ENCODE data around the gene TAS1R3.
A peak's percentile ranks its signal among the peaks of the same experiment; 100 is the strongest.

TAS1R3 gene

DNA sequence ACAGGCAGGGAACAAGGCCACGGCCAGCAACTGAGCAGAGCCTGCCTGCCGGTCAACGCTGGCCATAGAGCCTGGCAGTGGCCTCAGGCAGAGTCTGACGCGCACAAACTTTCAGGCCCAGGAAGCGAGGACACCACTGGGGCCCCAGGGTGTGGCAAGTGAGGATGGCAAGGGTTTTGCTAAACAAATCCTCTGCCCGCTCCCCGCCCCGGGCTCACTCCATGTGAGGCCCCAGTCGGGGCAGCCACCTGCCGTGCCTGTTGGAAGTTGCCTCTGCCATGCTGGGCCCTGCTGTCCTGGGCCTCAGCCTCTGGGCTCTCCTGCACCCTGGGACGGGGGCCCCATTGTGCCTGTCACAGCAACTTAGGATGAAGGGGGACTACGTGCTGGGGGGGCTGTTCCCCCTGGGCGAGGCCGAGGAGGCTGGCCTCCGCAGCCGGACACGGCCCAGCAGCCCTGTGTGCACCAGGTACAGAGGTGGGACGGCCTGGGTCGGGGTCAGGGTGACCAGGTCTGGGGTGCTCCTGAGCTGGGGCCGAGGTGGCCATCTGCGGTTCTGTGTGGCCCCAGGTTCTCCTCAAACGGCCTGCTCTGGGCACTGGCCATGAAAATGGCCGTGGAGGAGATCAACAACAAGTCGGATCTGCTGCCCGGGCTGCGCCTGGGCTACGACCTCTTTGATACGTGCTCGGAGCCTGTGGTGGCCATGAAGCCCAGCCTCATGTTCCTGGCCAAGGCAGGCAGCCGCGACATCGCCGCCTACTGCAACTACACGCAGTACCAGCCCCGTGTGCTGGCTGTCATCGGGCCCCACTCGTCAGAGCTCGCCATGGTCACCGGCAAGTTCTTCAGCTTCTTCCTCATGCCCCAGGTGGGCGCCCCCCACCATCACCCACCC is at the start of gene TAS1R3:
Gene TAS1R3 (plus strand): TSS at position 213 of the 898 bp plus-strand sequence. CDS start 66 bp downstream, at position 279.
- peak; percentile 57 for DNase-seq

DNA sequence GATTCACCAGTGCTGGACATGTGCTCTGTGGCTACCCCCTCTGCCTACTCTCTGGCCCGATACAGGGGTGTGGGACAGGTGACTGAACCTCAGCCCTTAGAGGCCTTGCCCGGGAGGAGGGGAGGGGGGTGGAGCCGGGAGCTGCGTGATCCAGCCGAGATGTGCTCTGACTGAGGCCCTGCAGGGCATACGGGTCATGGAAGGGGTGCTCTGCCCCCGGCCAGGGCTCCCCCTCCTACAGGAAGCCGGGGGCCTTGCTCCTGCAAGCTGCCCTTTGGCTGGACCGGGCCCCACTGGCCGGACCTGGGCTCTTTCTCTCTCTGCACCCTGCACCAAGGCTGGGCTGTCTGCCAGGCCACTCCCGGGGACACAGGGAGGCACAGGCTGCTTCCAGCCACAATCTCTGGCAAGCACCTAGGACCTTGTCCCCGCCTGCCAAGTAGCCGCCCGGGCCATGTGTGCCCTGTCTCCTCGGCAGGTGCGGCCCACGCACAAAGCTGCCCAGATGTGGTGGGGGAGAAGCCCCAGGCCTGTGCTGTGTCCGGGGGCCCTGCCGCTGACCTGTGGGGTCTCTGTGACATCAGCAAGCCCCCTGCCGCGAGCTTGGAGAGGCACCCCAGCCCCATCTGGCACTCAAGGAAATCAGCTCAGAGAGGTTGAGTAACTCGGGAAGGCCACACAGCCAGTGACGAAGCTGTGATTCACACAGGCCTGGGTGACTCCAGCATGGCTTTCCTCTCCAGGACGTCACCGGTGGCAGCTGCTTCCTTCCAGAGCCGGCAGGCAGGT is 49.4 kb upstream of the TAS1R3 start:
- DNase-seq = no peak

DNA sequence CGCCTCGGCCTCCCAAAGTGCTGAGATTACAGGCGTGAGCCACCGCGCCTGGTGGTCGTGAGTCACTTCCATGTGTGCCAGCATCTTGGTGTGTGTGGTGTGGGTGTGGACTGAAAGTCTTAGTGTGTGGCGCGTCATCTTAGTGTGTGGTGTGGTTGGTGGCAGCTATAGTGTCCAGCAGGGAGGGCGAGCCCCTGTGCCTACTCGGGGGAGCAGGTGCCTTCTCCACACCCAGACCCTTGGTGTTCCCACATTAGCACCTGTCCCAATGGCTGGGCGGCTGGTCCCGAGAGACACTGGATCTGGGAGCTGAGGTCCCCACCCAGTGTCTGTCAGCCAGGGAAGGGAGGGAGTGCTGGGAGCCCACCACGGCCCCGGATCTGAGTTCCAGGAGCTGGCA is 48.1 kb upstream of the TAS1R3 start:
- no peak for DNase-seq

DNA sequence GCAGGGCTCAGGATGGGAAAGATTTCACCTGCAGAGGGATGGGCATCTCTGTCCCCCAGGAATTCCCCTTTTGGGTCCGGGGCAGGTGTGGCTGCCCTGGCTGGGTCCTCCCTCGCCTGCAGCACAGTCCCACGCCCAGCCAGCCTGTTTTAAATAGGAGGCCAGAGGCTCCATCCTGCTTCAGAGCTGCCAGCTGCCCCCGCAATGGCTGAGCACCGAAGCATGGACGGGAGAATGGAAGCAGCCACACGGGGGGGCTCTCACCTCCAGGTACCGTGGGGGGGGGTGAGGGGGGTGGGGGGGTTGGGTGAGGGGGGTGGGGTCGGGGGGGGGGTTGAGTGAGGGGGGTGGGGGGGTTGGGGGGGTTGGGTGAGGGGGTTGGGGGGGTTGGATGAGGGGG is 47.3 kb upstream of the TAS1R3 start:
- peak; percentile 58 for DNase-seq

DNA sequence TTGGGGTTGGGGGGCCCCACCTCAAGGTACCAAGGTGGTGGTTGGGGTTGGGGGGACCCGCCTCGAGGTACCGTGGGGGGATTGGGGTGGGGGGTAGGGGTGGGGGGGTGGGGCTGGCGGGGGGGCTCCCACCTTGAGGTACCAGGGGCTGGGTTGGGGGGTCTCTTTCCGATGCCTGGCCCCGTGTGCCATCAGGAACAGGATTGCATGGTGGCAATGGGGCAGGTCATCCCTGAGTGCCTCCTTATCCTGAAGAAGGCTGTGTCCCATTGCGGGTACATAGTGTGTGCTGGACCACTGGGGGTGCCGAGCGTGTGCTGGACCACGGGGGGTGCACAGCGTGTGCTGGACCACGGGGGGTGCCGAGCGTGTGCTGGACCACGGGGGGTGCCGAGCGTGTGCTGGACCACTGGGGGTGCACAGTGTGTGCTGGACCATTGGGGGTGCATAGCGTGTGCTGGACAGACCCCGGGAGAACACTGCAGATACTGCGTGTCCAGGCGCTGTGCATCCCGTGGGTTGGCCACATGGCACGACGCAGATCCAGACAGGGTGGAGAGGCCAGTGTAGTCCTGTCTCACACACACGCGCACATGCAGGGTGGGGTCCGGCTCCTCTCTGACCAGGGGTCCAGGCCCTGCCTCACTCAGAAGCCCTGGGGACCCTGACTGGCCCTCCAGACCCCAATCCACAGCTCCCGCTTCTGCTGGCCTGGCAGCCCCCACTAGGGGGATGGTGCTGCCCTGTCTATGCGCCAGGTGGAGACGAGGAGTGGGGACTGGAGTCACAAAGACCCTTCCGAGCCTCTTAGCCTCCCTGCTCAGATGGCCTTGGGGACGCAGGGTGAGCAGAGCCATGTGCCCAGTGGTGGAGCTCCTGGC is 46.6 kb upstream of the TAS1R3 start:
- no peak for DNase-seq

DNA sequence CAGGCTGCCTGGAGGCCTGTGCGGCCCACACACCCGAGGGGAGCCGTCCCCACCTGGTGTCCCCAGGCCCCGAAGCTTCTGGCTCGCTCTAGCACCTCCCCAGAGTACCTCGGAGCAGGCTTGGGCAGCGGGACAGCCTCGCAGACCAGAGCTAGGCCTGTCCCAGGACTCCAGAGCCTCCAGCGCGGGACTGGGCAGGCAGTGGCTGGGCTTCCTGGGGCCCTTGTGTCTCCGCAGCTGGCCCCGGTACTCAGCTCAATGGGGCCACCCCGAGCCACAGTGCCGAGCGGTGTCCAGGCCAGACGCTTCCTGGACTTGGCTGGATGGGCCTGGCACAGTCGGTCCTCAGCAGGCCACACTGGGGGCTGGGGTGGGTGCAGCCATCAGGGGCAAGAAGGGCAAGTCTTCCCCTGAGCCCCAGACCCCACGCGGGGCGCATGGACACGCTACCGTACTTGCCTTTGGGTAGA is 45.9 kb upstream of the TAS1R3 start:
- no peak for DNase-seq

DNA sequence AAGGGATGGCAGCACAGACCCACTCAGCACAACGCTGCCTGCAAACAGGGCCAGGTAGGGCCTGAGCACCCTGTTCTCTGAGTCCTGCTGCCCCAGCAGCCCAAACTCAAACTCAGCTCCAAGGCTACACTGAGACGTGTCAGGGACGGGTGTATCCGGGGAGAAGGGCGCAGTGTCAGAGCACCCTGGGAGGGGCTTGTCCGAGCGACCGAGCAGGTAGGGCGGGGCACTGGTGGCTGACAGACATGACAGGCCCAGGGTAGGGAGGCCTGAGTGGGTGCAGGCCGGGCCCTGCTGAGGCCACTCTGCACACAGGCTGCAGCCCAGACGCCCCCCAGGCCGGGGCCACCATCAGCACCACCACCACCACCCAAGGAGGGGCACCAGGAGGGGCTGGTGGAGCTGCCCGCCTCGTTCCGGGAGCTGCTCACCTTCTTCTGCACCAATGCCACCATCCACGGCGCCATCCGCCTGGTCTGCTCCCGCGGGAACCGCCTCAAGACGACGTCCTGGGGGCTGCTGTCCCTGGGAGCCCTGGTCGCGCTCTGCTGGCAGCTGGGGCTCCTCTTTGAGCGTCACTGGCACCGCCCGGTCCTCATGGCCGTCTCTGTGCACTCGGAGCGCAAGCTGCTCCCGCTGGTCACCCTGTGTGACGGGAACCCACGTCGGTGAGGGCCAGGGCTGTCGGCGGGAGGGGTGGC is 45.3 kb upstream of the TAS1R3 start:
- no peak for DNase-seq

DNA sequence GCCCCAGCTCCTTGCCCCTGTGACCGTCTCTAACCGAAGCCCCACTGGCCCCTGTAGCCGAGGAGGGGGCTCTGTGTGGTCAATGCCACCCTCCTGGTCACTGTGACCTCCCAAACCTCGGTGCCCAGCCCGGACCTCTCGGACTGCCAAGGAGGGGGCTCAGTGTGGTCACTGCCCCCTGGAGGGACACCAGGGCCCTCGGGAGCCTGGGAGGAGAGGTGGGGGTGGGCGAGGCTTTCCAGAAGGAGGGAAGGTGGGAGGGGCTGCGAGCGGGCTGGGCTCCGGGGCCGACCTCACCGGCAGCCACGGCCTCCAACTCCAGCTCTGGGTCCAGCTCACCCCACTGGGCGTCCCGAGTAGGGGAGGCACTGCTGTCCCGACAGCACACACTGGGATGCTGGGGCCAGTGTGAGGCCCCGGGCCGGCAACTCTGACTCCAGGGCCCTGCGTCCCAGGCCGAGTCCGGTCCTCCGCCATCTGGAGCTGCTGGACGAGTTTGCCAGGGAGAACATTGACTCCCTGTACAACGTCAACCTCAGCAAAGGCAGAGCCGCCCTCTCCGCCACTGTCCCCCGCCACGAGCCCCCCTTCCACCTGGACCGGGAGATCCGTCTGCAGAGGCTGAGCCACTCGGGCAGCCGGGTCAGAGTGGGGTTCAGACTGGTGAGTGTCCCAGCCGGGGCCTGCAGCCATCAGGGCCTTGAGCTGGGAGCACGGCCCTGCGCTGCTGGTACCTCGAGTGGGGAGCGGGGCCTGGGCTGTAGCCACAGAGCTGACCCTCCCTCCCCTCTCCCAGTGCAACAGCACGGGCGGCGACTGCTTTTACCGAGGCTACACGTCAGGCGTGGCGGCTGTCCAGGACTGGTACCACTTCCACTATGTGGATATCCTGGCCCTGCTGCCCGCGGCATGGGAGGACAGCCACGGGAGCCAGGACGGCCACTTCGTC is 44.5 kb upstream of the TAS1R3 start:
- DNase-seq = no peak

DNA sequence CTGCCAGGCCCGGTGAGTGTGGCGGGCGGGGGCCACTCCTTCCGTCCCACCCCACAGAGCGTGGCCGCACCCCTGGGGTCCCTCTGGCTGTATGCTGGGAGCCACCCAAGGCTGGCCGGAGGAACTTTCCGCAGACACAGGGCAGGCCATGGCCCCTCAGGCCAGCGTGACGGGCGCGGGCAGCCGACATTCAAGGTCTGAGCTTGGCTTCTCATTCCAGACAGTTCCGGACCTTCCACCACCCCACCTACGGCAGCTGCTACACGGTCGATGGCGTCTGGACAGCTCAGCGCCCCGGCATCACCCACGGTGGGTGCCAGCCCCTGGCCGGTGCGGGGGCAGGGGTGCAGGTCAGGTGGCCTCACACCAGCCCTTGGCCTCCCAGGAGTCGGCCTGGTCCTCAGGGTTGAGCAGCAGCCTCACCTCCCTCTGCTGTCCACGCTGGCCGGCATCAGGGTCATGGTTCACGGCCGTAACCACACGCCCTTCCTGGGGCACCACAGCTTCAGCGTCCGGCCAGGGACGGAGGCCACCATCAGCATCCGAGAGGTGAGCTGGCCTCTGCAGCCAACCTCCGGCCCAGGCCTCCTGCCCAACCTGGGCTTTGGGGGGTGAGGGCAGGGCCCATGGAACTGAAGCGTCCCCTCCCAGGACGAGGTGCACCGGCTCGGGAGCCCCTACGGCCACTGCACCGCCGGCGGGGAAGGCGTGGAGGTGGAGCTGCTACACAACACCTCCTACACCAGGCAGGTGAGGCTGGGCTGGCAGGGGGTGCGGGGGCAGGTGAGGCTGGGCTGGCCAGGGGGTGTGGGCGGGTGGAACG is 43.6 kb upstream of the TAS1R3 start:
- DNase-seq = no peak

DNA sequence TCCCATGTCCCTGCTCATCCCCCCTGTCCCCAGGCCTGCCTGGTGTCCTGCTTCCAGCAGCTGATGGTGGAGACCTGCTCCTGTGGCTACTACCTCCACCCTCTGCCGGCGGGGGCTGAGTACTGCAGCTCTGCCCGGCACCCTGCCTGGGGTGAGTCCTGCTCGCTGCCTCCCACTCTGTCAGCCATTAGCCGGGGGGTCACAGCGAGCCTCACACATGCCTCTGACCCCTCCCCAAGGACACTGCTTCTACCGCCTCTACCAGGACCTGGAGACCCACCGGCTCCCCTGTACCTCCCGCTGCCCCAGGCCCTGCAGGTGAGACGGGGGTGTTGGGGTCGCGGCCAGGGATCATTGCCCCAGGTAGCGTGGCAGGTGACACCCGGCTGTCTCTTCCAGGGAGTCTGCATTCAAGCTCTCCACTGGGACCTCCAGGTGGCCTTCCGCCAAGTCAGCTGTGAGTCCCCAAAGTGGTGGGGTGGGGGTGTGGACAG is 40.8 kb upstream of the TAS1R3 start:
- peak; percentile 80 for DNase-seq

DNA sequence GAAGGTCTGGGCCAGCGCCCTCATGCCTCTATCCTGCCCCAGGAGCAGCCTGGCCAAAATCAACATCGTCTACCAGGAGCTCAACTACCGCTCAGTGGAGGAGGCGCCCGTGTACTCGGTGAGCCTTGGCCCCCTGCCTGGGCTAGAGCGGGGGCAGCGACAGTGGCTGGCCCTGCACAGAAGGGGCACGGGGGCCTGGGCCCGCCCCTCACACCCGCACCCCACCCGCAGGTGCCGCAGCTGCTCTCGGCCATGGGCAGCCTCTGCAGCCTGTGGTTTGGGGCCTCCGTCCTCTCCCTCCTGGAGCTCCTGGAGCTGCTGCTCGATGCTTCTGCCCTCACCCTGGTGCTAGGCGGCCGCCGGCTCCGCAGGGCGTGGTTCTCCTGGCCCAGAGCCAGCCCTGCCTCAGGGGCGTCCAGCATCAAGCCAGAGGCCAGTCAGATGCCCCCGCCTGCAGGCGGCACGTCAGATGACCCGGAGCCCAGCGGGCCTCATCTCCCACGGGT is 40.0 kb upstream of the TAS1R3 start:
- peak; percentile 45 for DNase-seq

DNA sequence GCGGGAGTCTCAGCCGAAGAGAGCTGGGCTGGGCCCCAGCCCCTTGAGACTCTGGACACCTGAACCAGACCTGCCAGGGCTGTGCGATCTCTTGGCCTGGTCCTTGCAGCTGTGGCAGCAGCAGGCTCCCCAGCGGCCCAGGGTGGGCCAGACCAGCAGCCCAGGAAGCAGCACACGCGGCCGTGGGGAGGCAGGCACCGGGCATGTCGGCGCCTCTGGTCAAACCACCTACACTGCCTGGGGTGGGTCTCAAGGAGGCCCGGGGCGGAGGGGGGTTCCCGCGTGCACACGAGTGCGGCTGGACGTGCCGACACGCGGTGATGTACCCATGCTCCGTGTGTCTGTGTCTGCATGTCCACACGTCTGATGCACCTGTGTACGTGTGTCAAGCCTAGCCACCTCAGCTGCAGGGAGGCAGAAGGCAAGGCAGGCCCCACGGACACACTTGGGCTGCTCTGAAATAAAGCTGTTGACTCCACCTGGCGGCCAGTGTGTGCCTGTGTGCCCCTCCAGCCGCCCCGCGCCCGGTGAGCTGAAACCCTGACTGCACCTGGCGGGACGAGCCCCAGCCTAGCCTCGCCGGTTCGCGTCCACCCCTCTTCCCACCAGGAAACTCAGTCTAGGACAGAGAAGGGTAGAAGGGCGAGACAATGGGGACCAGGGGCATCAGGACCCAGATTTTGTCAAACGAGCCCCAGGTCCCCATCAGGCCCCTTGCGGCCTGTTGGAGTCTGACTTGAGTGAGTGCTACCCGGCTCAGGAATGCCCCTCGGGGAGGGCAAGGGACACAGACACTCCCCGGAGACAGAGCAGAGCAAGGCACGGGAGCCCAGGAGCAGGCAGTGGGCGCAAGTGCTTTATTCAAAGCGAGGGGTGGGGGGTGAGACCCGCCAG is 39.3 kb upstream of the TAS1R3 start:
- peak; percentile 87 for DNase-seq

DNA sequence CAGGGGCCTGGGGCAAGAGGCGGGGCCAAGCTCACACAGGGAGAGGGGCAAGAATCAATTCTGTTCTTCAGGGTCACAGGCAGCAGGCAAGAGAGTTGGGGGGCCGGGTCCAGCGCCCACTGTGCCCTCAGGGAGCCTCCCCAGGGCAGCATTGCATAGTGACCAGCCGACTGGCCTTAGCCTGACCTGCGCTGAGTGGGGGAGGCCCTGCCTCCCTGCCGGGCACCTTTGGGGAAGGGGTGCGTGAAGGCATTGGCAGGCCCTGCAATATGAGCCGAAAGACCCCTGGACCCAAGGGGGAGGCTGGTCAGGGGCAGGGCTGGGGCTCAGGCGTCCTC is 38.7 kb upstream of the TAS1R3 start:
- no peak for DNase-seq

DNA sequence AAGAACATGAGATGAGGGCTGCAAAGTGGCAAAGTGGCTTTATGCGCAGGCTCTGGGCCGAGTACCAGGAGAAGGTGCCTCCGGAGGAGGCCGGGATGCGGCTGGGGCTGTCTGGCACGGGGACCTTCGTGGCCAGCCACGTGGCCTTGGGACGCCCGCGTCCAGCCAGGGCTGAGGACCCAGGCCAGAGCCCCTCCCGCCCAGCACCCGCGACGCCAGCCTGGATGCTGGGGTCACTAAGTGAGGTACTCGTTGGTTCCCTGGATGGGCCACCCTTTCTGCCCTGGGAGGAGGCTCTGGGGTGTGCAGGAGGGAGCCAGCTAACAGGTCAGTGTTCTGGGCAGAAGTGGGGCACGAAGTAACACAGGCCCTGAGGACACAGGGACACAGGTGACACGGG is 38.2 kb upstream of the TAS1R3 start:
- DNase-seq = no peak

DNA sequence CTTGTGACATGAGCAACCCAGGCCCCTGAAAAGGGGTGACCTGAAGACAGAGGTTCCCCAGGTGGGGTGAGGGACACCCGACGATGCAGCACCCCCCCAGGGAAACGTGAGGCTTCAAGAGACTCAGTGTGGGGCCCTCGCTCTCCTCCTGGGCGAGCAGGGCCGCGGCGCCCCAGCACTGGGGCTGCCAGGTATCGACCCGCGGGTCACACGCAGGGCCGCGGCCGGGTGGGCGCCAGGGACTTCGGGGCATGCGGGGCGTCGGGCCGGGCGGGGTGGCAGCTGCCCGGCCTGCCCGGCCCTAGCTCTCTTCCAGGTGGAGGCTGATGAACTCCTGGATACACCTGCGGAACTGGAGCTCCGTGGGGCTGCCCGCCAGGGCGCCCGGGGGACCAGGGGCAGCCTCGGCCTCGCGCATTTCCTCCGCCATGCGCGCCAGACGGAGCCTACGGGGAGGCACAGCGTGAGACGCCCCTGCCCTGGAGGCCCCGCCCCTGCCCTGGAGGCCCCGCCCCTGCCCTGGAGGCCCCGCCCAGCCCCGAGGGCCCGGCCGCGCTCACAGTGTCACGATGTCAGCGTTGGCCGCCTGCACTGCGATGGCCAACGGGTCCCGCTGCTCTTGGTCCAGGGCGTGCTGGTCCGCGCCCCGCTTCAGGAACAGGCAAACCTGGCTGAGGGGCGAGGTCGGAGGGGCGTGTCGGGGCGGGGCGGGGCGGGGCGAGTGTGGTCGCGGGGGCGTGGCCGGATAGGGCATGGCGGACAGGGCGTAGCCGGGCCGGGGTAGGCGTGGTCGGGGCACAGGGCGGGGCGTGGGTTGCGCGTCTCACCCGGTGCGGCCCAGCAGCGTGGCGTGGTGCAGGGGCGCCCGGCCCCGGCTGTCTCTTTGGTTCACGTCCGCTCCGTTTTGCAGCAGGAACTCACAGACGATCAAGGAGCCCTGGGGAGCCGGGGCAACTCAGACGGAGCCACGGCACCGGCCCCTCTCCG is 37.5 kb upstream of the TAS1R3 start:
- DNase-seq = no peak

DNA sequence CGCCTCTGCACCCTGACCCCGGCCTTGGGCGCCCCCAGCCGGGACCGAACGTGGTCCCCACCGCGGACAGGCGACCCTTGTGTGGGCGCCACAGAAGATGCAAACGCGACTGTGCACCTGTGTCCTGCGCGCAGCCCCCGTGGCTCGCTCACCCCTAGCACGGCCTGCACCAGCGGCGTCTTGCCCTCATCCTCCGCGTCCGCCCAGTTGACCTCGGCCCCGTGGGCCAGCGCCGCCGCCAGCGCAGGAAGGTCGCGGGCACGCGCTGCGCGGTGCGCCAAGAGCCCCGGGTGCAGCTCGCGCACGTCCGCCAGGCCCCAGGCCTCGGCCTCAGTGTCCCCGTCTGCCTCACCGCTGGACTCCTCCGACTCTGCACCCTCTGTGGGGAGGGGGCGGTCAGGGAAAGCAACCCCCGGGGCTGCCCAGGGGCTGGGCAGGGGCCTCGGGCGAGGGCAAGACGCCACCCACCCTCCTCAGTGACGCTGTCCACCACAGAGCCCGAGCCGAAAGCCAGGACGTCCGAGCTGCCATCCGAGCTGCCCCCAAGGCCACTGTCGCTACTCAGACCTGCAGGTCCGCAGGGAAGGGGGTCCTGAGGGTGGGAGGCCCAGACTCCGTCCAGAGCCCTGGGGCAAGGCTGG is 36.7 kb upstream of the TAS1R3 start:
- no peak for DNase-seq
